Measurements from ENCODE around the gene HMCN2.

The HMCN2 gene

GRCh38 chr9:130443456-130443801, 177.9 kb downstream of the HMCN2 start:
- TF ChIP-seq FOXM1 (IDR thresholded peaks at IDR 0.05; ENCODE audit: borderline replicate concordance, low read depth) (no peak), MAX (IDR thresholded peaks at IDR 0.05) (no peak), TAF1 (IDR thresholded peaks at IDR 0.05; ENCODE audit: low read depth) (no peak), ZBTB7A (IDR thresholded peaks at IDR 0.05; ENCODE audit: low read depth) (no peak), NFIC (IDR thresholded peaks at IDR 0.05) (no peak), CEBPB (IDR thresholded peaks at IDR 0.05) (no peak)

- no peak for TF ChIP-seq FOXM1 (IDR thresholded peaks at IDR 0.05; ENCODE audit: borderline replicate concordance, low read depth)
- no peak for TF ChIP-seq USF1 (IDR thresholded peaks at IDR 0.05)
- no peak for TF ChIP-seq CREB1 (IDR thresholded peaks at IDR 0.05; ENCODE audit: low read depth)
- no peak for TF ChIP-seq ZBTB7A (IDR thresholded peaks at IDR 0.05; ENCODE audit: low read depth)
- TF ChIP-seq TEAD4 (IDR thresholded peaks at IDR 0.05), result no peak
- no peak for TF ChIP-seq EP300 (IDR thresholded peaks at IDR 0.05; ENCODE audit: borderline replicate concordance)
- TF ChIP-seq RAD21 (IDR thresholded peaks at IDR 0.05; ENCODE audit: low read depth), result no peak
Observed at GRCh38 chr9:130443840-130444492, 178.4 kb downstream of the HMCN2 start.

- TF ChIP-seq TEAD4 (IDR thresholded peaks at IDR 0.05) (no peak), USF1 (IDR thresholded peaks at IDR 0.05) (peak; percentile 88), YY1 (IDR thresholded peaks at IDR 0.05; ENCODE audit: low read depth) (no peak), TCF12 (IDR thresholded peaks at IDR 0.05; ENCODE audit: low read depth) (no peak), MAX (IDR thresholded peaks at IDR 0.05) (peak; percentile 73; the same call in 1 of the 2 replicates), TAF1 (IDR thresholded peaks at IDR 0.05; ENCODE audit: low read depth) (peak; percentile 66), CEBPB (IDR thresholded peaks at IDR 0.05) (no peak), REST (IDR thresholded peaks at IDR 0.05; ENCODE audit: low read depth) (no peak), ZBTB7A (IDR thresholded peaks at IDR 0.05; ENCODE audit: low read depth) (peak; percentile 55; the same call in 1 of the 2 replicates), NFIC (IDR thresholded peaks at IDR 0.05) (no peak), FOXM1 (IDR thresholded peaks at IDR 0.05; ENCODE audit: borderline replicate concordance, low read depth) (no peak), EGR1 (IDR thresholded peaks at IDR 0.05) (peak; percentile 64), CREB1 (IDR thresholded peaks at IDR 0.05; ENCODE audit: low read depth) (no peak), RAD21 (IDR thresholded peaks at IDR 0.05; ENCODE audit: low read depth) (no peak), EP300 (IDR thresholded peaks at IDR 0.05; ENCODE audit: borderline replicate concordance) (no peak; the same call in 1 of the 2 replicates)
Observed at GRCh38 chr9:130444565-130445221, 179.1 kb downstream of the HMCN2 start, which contains the start of gene ASS1. TSS of gene ASS1 (plus strand) at chr9:130444961. CDS start at chr9:130452229, 7,268 bp downstream.

- no peak for TF ChIP-seq FOXM1 (IDR thresholded peaks at IDR 0.05; ENCODE audit: borderline replicate concordance, low read depth)
- peak; percentile 56; the same call in 1 of the 2 replicates for TF ChIP-seq MAX (IDR thresholded peaks at IDR 0.05)
- peak; percentile 39; the same call in 1 of the 2 replicates for TF ChIP-seq YY1 (IDR thresholded peaks at IDR 0.05; ENCODE audit: low read depth)
- peak; percentile 89 for TF ChIP-seq CEBPB (IDR thresholded peaks at IDR 0.05)
- TF ChIP-seq ZBTB7A (IDR thresholded peaks at IDR 0.05; ENCODE audit: low read depth), result peak; percentile 43; the same call in 1 of the 2 replicates
- 0 out of 2 replicates have a peak, but pooled peaks have one; percentile 22 for TF ChIP-seq EGR1 (IDR thresholded peaks at IDR 0.05)
- TF ChIP-seq TEAD4 (IDR thresholded peaks at IDR 0.05), result peak; percentile 49
- peak; percentile 16; the same call in 1 of the 2 replicates for TF ChIP-seq RAD21 (IDR thresholded peaks at IDR 0.05; ENCODE audit: low read depth)
- TF ChIP-seq TCF12 (IDR thresholded peaks at IDR 0.05; ENCODE audit: low read depth), result peak; percentile 87
- peak; percentile 70 for TF ChIP-seq NFIC (IDR thresholded peaks at IDR 0.05)
- TF ChIP-seq TAF1 (IDR thresholded peaks at IDR 0.05; ENCODE audit: low read depth), result no peak
- TF ChIP-seq EP300 (IDR thresholded peaks at IDR 0.05; ENCODE audit: borderline replicate concordance), result peak; percentile 68
- no peak for TF ChIP-seq CREB1 (IDR thresholded peaks at IDR 0.05; ENCODE audit: low read depth)
- TF ChIP-seq REST (IDR thresholded peaks at IDR 0.05; ENCODE audit: low read depth), result no peak
Observed at GRCh38 chr9:130445268-130445983, 179.9 kb downstream of the HMCN2 start.
